Measurements from ENCODE around the gene RASA2.

Gene RASA2

DNA sequence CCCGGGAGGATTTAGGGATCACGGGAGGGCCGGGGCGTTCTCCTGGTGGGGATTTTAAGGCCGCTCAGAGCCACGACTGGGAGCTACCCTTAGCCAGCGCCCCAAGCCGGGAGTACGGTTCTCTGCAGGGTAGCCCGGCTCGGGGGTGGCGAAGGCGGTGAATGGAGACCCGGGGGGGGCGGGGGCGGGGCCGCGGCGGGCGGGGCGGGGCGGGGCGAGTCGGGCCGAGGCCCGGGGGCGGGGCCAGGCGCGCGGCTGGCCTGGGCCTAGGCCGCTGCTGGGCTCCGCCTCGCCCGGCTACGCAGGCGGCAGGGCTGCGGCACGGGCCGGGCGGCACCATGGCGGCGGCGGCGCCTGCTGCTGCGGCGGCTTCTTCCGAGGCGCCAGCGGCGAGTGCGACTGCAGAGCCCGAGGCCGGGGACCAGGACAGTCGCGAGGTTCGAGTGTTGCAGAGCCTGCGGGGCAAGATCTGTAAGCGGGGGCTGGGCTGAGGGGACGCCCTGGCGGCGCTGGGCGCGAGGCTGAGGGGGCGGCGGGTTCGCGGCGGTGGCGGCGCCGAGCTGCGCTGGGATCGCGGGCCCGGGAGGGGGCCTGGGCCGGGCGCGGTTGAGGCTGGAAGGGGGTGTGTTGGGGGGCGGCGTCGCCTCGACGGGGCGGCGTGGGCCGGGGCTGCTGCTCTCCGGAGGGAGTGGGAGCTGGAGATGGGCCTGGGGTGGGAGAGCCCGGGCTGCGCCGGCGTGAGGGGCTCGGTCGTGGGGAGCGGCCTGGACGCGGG lies at the start of gene RASA2:
Gene RASA2, plus strand, starts transcription at position 282 of the 775 bp plus-strand sequence. Its CDS starts 57 bp downstream, at position 339.
- DNase-seq (ENCODE audit: low spot score): peak; percentile 85

- DNase-seq (ENCODE audit: low spot score): no peak
Observed at GRCh38 chr3:141439589-141439988, 47.2 kb upstream of the RASA2 start.

DNA sequence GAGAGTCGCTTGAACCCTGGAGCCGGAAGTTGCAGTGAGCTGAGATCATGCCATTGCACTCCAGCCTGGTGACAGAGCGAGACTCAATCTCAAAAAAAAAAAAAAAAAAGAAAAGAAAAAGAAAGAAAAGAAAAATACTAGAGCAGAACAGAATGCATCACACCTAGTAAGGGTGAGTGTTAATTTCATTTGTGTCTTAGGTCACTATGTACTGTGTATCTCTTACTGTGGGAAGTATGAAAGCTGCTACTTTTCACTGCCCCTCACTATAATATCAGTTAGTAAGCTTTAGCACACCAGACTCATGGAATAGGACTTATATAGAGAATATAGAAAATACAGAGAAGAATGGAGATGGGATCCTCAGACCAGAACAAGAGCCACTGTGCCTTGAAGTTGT lies 45.9 kb upstream of the RASA2 start:
- DNase-seq (ENCODE audit: low spot score): no peak

GRCh38 chr3:141441381-141442364 lies 45.2 kb upstream of the RASA2 start:
- peak; percentile 63 for DNase-seq (ENCODE audit: low spot score)

DNA sequence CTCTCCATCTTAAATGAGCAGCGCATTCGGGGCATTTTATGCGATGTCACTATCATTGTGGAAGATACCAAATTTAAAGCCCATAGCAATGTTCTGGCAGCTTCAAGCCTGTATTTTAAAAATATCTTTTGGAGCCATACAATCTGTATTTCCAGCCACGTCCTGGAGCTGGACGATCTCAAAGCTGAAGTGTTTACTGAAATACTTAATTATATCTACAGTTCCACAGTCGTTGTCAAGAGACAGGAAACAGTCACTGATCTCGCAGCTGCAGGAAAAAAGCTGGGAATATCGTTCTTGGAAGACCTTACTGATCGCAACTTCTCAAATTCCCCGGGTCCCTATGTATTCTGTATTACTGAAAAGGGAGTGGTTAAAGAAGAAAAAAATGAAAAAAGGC lies 44.4 kb upstream of the RASA2 start:
- DNase-seq (ENCODE audit: low spot score): no peak

GRCh38 chr3:141442914-141443313 lies 43.9 kb upstream of the RASA2 start:
- no peak for DNase-seq (ENCODE audit: low spot score)

GRCh38 chr3:141444586-141445285 lies 42.1 kb upstream of the RASA2 start:
- no peak for DNase-seq (ENCODE audit: low spot score)

DNA sequence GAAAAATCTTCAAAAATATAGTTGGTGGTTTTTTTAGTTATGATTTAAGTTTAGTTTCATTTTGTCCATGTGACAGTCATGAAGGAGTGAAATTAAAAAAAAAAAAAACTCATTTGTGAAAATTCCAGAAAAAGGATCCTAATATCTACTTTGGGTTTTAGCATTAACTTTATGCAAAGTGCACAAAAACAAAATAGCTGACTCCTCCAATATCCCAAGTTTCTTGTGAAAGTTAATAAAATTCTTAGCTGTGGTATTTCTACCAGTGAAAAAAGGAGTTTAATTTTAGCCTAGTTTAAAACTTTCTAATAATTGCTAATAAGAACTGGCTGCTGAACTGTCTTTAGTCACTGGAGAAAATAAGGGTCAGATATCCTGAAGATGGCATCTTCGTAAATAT lies 40.8 kb upstream of the RASA2 start:
- no peak for DNase-seq (ENCODE audit: low spot score)

DNA sequence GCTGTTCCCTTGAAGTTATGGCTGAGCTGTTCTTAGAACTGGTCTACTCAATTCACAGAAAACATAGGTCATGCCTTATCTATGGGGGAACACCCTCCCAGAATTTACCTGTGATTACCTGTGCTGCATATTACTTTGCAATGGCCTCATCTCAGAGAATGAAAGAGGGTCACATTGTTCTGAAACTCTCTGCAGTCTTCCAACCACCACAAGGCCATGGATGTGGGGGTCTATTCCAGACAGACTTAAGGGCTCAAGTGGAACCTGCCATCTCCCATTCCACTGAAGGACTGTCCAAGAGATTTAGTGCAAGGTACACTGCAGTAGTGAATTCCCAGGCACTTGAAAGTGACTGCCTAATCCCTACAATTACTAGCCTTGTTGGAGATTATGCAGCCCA lies 40.1 kb upstream of the RASA2 start:
- no peak for DNase-seq (ENCODE audit: low spot score)

DNA sequence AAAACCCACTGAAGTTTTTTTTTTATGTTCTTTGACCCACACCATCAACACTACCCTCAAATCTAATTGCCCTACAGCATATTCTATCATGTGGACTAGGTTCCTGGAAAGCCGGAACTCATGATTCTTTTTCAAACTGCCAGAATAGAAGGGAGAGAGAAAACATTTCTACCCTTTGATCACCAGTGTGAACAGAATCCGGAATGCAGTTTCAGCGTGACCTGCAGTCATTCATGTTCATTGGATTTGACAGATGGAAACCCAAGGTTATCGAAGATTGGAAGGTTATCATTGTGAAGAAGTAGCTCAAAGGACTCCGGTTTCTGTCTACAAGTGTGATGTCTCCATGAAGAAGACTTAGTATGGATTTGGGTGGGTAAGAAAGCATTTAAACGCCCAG lies 39.4 kb upstream of the RASA2 start:
- DNase-seq (ENCODE audit: low spot score): no peak

DNA sequence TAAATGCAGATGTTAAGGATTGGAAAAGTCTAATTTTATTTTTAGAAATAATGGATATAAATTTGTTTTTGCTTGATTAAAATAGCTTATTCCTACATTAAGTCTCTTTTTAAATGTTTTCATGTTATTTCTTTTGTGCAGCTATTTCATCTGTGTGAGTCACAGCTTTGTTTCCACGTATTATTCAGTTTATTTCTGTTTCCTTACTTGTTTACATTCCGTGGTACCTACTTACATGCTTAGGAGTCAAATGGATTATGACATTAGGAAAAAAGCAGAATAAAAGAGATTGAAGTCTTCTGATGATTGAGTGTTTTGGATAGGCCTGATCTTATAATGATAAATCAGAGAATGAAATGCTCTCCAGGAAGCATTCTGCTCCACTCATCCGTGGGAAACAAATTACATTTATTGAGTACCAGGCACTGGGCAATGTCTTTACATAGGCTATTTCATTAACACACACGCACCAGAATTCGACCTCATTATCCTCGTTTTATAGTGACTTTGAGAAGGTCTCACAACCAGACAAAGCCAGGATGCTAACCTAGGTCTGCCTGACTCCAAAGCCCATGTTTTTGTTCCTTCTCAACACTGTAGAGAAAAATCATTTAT lies 38.1 kb upstream of the RASA2 start:
- no peak for DNase-seq (ENCODE audit: low spot score)

DNA sequence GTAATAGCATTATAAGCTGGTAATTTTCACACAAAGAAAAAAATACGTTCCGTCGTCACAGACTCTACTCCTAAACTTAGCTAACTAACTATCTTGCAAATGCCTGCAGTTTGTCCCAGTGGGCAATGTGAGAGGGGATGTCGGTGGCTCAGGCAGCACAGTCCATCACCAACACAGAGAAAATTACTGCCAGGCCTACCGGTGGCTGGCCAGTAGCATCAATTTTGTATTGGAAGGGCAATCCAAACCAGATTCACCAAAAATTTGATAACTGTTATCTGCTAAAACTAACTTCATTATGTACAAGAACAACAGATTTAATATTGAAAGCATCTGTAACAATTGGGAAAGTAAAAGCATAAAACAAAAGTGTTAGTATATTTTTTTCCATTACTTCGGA lies 37.4 kb upstream of the RASA2 start:
- DNase-seq (ENCODE audit: low spot score): no peak

- DNase-seq (ENCODE audit: low spot score): no peak
Observed at GRCh38 chr3:141450727-141451375, 36.0 kb upstream of the RASA2 start.

DNA sequence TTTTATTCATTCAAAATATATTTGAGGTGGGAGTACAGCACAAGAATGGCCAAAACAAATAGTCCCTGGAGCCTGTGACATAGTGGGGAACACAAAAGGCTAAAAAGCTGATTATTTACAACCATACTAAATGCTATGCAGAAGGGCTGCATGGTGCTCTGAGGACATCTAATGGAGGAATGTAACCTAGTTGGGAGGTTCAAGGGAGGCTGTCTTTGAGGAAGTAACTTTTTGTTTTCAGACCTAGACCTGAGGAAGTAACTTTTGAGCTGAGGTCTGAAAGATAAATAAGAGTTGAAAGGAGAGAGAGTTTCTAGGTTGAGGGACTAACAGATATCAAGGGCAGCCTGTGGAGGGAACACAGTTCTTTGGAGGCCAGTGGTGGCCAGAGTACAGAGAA lies 34.8 kb upstream of the RASA2 start:
- DNase-seq (ENCODE audit: low spot score): peak; percentile 65

- DNase-seq (ENCODE audit: low spot score): no peak
Observed at GRCh38 chr3:141452773-141453172, 34.1 kb upstream of the RASA2 start.

DNA sequence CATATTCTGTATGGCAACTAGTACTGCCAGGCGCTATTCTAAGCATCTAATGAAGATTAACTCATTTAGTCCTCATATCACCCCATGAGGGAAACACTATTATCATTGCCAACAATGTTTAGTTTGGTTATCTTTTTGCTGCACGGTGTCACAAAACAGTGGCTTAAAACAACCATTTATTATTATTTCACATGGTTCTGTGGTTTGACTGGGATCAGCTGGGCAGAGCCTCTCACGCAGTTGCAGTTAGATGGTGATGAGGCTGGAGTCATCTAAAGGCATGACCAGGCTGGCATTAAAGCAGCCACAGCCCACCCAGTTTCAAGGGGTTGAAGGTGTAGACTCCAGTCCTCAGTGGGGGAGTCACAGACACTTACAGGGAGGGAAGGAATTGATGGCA lies 32.8 kb upstream of the RASA2 start:
- no peak for DNase-seq (ENCODE audit: low spot score)

- peak; percentile 86 for DNase-seq (ENCODE audit: low spot score)
Observed at GRCh38 chr3:141454906-141455602, 31.8 kb upstream of the RASA2 start.

- no peak for DNase-seq (ENCODE audit: low spot score)
Observed at GRCh38 chr3:141455603-141456300, 31.1 kb upstream of the RASA2 start.

DNA sequence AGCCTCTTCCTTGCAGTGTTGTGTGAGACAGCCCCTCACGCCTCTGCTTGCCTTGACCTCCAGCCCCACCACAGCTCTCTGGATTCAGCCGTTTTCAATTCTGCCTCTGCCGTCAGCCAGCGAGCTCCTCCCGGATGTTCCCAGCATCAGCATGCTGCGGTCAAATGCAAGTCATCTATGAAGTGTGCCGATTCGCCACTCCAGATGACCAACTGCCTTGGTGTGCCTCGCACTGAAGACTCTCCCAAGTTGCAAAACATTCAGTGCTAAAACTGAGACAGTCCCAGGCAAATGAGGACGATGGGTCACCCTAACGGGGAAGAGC lies 30.6 kb upstream of the RASA2 start:
- no peak for DNase-seq (ENCODE audit: low spot score)

- peak; percentile 58 for DNase-seq (ENCODE audit: low spot score)
Observed at GRCh38 chr3:141457624-141458236, 29.1 kb upstream of the RASA2 start.
